GM19025 (cell line): ENCODE data around the gene UQCRHL.
A peak's percentile ranks its signal among the peaks of the same experiment; 100 is the strongest.
"Not testable (repeated sequence)": the region's sequence is repeated elsewhere in the genome, so short reads cannot be mapped to it uniquely, and the experiment has no call there.

Experiments used
- ATAC-seq: cut with Tn5 transposase; IDR thresholded peaks from one replicate; pipeline ENCODE4 v1.9.1; 2021; ENCODE audit warnings: mild to moderate bottlenecking, low read depth, moderate library complexity; ENCODE audit not compliant: unreplicated experiment

UQCRHL gene

DNA sequence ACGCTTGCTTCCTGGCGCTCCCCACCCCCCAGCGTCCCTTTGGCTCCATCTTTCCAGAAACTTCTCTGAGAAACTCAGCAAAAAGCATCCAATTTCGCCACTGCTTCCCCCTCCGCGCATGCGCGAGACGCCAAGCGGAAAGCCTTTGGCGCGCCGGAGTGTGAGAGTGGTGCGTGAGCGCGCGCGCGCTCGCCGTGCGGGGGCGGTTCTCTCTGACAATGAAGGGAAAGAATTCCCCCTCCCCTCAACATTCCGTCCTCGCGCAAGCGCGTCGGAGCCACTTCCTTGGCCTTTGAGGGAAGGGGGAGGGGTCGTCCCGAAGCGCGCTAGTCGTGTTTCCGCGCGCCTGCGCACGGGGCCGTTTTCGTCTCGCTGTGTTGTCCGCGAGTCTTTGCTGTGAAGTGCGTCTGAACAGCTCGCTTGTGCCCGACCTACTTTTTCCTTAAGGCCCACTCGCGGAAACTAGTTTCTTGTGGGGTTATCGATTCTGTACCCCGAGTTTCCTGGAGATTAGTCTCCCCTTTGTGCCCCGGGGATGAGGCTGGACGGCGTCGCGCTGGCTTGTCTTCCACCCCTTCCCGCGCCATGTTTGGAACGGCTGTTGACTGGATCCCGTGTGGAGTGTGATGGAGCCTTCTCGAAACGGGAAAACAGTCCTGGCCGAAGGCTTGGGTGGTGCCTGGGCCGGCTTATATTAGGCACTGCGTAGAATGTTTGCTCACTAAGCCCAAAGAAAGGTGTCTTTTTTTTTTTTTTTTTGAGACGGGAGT lies 28.5 kb upstream of the UQCRHL start:
- ATAC-seq = peak; percentile 44

DNA sequence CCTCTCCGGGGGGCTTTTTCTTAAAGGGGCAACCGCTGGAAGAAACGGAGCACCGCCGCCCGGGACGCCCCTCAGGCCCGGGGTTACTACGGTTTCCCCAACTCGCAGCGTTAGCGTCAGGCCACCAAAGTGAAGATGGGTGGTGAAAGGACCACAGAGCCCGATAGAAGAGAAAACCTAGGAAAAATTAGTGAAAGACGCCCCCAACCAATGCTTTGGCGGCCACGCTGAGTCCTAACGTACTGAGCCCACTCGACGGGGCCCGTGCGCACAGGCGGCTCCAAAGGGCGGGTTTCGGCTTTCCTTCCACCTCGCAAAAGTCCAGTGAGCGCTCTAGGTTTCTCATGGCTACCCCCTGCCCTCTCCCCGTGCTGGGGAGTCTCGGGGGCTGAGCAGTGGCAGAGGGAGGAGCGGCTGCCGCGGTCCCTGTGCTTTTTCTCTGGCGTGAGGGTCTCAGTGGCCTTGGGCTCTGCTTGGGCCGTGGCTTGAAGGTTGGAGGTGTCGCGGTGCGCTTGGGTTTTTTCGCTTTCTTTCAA lies 27.8 kb upstream of the UQCRHL start:
- ATAC-seq = peak; percentile 1

- peak; percentile 47 for ATAC-seq
These were observed 27.2 kb upstream of the UQCRHL start for GRCh38 chr1:15834406-15835204.

DNA sequence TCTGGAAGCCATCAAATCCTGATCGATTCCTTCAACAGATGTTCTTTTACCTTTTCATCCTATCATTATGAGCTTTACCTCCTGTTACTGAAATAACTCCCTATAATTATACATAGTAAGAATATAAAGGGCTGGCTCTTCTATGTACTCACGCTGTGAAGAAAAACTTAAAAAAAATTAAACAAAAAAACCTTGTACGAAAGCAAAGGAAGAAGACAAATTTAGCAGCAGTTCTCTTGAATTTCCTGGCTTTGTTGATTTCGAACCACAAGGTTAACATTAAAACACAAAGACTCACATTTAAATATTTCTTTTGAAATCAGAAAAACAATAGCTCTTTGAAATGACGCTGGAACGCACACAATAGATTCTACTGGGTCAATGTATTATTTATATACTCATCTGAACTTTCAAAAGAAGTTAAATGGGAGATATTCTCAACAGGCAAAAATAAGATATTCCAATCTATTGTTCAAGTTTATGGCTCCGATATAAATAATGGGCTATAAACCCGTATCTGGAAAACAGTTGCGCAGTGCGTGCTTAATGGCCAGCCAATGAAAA lies 26.5 kb upstream of the UQCRHL start:
- no peak for ATAC-seq

GRCh38 chr1:15833069-15833679 lies 25.7 kb upstream of the UQCRHL start:
- ATAC-seq = no peak

- ATAC-seq = no peak
These were observed 22.8 kb upstream of the UQCRHL start for GRCh38 chr1:15830258-15830657.

DNA sequence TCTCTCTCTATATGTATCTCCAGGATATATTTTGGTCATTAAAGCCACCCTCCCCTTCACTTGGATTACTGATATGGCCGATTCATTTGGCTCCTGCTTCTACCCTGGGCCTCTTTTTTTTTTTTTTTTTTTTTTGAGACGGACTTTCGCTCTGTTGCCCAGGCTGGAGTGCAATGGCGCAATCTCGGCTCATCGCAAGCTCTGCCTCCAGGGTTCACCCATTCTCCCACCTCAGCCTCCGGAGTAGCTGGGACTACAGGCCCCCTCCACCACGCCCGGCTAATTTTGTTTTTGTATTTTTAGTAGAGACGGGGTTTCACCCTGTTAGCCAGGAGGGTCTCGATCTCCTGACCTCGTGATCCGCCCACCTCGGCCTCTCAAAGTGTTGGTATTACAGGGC lies 21.5 kb upstream of the UQCRHL start:
- not testable (repeated sequence) for ATAC-seq

DNA sequence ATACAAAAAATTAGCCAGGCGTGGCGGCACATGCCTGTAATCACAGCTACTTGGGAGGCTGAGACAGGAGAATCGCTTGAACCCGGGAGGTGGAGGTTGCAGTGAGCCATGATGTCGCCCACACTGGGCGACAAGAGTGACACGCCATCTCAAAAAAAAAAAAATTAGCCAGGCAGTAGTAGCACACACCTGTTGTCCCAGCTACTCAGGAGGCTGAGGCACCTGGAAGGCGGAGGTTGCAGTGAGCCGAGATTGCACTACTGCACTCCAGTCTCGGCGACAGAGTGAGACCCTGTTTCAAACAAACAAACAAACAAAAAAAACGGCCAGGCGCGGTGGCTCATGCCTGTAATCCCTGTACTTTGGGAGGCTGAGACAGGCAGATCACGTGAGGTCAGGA lies 20.1 kb upstream of the UQCRHL start:
- ATAC-seq = not testable (repeated sequence)

DNA sequence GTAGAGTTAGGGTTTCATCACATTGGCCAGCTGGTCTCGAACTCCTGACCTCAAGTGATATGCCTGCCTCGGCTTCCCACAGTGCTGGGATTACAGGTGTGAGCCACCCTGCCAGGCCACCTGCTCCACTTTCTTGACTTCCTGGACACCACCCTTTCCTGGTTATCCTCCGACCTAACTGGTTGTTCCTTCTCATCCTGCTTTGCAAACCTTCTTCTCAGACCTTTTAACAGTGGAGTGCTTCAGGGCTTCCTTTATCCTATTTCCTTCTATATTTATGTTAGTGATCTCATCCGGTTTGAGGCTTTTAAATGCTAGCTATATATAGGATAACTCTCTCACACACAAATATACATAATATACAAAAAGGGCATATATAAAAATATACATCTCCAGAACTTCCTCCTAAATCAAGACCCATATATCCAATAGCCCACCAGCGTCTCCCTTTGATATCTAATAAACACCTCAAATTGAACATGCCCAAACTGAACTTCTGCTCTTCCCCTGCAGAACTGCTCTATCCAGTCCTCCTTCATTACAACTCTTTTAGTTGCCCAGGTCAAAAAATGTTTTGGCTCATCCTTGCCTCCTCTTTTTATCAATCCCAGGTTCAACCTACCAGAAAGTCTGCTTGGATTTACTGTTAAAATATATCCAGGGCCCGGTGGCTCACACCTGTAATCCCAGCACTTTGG lies 19.5 kb upstream of the UQCRHL start:
- no peak for ATAC-seq

DNA sequence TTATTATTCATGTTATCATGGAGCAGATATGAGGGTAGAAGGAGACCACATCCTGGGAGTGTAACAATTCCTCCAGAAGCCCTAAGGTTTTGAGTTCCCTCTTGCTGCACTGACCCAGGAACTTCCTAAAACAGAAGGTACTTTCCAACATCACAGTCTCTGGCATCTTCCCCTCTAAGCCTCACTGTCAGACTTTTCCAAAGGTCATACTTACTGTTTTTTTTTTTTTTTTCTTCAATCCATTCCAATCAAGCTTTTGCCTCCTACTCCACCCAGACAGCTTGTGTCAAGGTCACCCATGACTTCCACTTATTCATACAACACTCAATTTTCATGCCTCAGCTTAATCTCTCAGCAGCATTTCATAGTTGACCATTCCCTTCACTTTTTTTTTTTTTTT lies 18.4 kb upstream of the UQCRHL start:
- no peak for ATAC-seq

GRCh38 chr1:15820478-15820877 lies 13.0 kb upstream of the UQCRHL start:
- ATAC-seq = no peak

- ATAC-seq = no peak
These were observed 9.2 kb upstream of the UQCRHL start for GRCh38 chr1:15816674-15817073.

DNA sequence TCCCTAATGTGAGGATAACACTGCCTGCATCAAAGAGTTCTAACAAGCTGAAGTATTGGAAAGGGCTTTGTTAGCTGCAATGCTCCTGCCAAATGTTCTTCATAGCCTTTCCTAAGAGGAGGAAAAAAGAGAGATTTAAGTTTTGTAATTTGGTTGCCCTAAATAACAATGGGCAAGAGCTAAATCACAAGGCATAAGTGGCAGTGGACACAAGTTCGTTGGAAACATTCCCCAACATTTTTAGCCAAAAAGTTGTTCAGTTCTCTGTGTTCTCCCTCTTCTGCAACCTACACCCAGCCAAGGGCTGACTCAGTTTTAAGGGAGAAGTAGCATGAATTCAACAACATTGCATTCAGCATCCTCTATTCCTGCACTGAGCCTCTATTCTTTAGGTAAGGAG lies 2.6 kb upstream of the UQCRHL start:
- no peak for ATAC-seq

DNA sequence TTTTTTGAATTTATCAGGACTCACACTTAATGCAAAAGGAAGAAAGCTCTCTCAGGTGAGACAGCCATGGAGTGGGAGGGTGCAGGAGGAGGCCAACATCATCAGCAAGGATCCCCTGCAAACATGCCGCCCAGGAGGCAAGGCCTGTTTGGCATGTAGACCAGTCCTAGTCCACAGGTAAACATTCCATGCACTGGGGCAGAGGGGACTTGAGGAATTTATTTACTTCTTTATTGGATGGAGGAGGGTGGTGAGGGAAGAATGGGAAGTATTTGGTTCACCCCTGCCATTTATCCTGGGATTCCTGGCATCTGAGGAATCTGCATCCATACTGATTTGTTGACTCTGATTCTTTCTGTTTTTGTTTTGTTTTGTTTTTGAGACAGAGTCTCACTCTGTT lies 1.5 kb upstream of the UQCRHL start:
- no peak for ATAC-seq

DNA sequence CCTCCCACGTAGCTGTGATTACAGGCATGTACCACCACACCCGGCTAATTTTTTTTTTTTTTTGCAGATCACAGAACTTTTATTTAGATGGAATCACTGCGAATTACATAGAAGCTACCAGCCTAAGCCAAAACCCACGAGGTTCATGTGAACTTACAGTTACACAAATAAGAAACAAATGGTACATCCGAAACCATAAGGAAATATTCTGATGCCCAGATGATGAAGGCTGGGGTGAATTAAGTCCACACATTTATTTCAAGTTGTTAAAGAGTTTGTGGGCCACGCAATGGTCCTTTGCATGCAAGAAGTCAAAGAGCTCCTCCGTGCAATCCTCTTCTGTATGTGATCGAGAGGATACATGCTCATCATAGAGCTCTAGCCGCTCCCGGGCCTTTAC lies 328 bp downstream of the UQCRHL start:
- no peak for ATAC-seq

DNA sequence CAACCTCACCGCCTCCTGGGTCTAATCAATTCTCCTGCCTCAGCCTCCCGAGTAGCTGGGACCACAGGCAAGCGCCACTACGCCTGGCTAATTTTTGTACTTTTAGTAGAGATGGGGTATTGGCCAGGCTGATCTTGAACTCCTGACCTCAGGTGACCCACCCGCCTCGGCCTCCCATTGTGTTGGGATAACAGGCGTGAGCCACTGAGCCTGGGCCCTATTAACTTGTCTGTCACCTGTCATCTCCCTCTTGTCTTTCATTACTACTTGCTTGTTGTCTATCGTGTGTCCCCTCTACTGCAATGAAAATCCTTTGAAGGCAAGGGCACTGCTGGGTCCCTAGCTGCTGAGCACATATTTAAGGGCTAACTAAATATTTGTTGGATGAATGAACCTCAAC lies 3.4 kb downstream of the UQCRHL start:
- no peak for ATAC-seq

GRCh38 chr1:15803380-15803779 lies 4.1 kb downstream of the UQCRHL start:
- no peak for ATAC-seq

DNA sequence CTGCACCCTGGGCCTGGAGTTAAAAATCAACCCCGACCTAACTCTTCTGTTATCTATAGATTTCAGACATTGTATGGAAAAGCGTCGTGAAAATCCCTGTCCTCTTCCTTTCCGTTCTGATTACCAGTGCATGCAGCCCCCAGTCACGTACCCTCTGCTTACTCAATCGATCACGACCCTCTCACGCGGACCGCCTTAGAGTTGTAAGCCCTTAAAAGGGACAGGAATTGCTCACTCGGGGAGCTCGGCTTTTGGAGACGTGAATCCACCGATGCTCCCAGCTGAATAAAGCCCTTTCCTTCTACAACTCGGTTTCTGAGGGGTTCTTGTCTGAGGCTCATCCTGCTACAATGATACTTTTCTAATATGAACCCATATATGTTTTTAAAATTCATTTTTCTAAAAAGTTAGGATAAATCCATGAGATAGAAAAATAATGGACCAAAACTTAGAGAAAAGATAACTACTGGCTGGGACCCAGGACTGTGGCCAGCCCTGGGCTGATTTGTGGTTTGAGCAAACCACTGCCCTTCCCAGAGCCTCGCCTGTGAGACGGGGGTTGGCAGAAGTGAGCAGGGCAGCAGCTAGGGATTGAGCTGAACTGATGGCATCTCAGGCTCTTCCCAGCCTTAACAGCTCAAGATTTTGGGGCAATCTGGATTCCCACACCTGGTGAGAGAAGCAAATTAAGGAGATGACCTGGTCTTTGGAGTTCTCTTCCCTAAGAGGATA lies 5.0 kb downstream of the UQCRHL start:
- ATAC-seq = no peak

- no peak for ATAC-seq
These were observed 7.3 kb downstream of the UQCRHL start for GRCh38 chr1:15799928-15800835.
